Endodermal cell (in vitro differentiated cells): ENCODE data around the gene SYNE1. TPM values are rescaled to one million over a fixed set of nuclear protein-coding genes. Genes with fewer than 3 reads are reported as not detected.
"Not testable (repeated sequence)": the region's sequence is repeated elsewhere in the genome, so short reads cannot be mapped to it uniquely, and the experiment has no call there.

Experiments used
- DNase-seq: peaks from one replicate; pipeline ENCODE4 v3.0.0-alpha.2; 2017
- H3K27ac ChIP-seq: 2 replicates; pipeline ENCODE4 v1.5.1; 2013; ENCODE audit warnings: mild to moderate bottlenecking, low read depth, low read length, moderate library complexity
- H3K27me3 ChIP-seq: 2 replicates; pipeline ENCODE4 v1.6.1; 2013; ENCODE audit warnings: mild to moderate bottlenecking, low read length, moderate library complexity; ENCODE audit not compliant: insufficient read depth, control insufficient read depth, poor library complexity, severe bottlenecking
- H3K36me3 ChIP-seq: 2 replicates; pipeline ENCODE4 v1.7.0; 2013; ENCODE audit warnings: mild to moderate bottlenecking, low read length, moderate library complexity; ENCODE audit not compliant: control insufficient read depth, insufficient read depth
- H3K4me1 ChIP-seq: one replicate; pipeline ENCODE4 v1.7.0; 2013; ENCODE audit warnings: low read length; ENCODE audit not compliant: control insufficient read depth, insufficient read depth
- H3K4me3 ChIP-seq: 2 replicates; pipeline ENCODE4 v1.5.1; 2013; ENCODE audit warnings: mild to moderate bottlenecking, low read length, moderate library complexity
- H3K9ac ChIP-seq: 2 replicates; pipeline ENCODE4 v1.6.1; 2013; ENCODE audit warnings: mild to moderate bottlenecking, low read length, moderate library complexity; ENCODE audit not compliant: poor library complexity, severe bottlenecking; ENCODE audit errors: extremely low read depth
- H3K9me3 ChIP-seq: 2 replicates; pipeline ENCODE4 v1.6.1; 2013; ENCODE audit warnings: mild to moderate bottlenecking, low read length, moderate library complexity; ENCODE audit not compliant: control insufficient read depth
- H3K27ac Mint-ChIP-seq: 2 replicates; pipeline ENCODE4 v1.8.0; 2020; ENCODE audit warnings: mixed read lengths
- H3K27me3 Mint-ChIP-seq: 2 replicates; pipeline ENCODE4 v1.8.0; 2021; ENCODE audit warnings: mild to moderate bottlenecking, mixed read lengths; ENCODE audit not compliant: insufficient read depth
- H3K36me3 Mint-ChIP-seq: 2 replicates; pipeline ENCODE4 v1.8.0; 2020; ENCODE audit warnings: low read depth, mixed read lengths
- H3K4me1 Mint-ChIP-seq: 2 replicates; pipeline ENCODE4 v1.8.0; 2020; ENCODE audit warnings: mixed read lengths
- H3K4me3 Mint-ChIP-seq: 2 replicates; pipeline ENCODE4 v1.8.0; 2020; ENCODE audit warnings: mild to moderate bottlenecking, moderate library complexity, mixed read lengths
- H3K9me3 Mint-ChIP-seq: 2 replicates; pipeline ENCODE4 v1.8.0; 2020; ENCODE audit warnings: mild to moderate bottlenecking, mixed read lengths
- WGBS, 2 experiments: methylation state at CpG; one replicate each; pipeline versions ENCODE4 v1.1.5 to v1.1.7; 2013; ENCODE audit warnings: missing lambda C conversion rate in 2 of 2, mixed read lengths in 1 of 2; ENCODE audit not compliant: insufficient coverage in 1 of 2, insufficient read length in 1 of 2; 5-methylcytosine and 5-hydroxymethylcytosine counted together
- total RNA-seq, 2 donors: library from RNA; stranded (reverse); fragmentation: NEBNext Ultra II Directional in 1 of 2; extraction: Animal tissue kit (Norgen Biotek cat#: 25700) in 1 of 2; gene quantifications; 2 replicates in 1 of 2; 3 replicates in 1 of 2; pipeline ENCODE4 v1.2.1, GENCODE V29; 2021
- TF ChIP-seq, protein P1 (sequence below): fragments of 200-600 bp; sonication (generic); conservative IDR thresholded peaks from 2 replicates; pipeline ENCODE4 v1.5.0; 2021; ENCODE audit warnings: antibody characterized with exemption, mild to moderate bottlenecking

Gene SYNE1
- total RNA-seq, 2 donors from 2014 or later, result 7.9 to 9.5 TPM

DNA sequence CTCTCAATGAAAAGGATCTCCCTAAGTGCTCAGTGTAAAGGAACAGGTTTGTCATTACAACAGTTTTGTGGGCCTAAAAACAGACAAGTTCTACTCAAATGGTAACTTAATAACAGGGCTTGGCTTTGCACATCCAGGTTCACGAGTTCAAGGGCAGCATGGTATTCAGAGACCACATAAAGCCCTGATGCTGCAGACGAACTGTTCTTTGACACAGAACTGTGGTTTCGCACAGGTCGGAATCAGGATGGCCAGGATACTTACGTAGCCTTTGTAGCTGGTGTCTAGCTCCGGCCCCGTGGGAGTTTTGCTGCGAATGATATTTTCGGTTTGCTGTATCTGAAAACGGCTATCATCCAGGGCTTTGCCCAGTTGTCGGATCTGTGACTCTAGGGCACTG is 493.8 kb downstream of the SYNE1 start:
- Mint-ChIP-seq H3K27me3 (no peaks in the 10 kb centered on the region), H3K4me1 (no peaks in the 10 kb centered on the region), H3K4me3 (no peak overlapping the region), H3K27ac (no peak overlapping the region), H3K36me3 (no peaks in the 10 kb centered on the region), H3K9me3 (no peaks in the 10 kb centered on the region)
- TF ChIP-seq, protein P1, sequence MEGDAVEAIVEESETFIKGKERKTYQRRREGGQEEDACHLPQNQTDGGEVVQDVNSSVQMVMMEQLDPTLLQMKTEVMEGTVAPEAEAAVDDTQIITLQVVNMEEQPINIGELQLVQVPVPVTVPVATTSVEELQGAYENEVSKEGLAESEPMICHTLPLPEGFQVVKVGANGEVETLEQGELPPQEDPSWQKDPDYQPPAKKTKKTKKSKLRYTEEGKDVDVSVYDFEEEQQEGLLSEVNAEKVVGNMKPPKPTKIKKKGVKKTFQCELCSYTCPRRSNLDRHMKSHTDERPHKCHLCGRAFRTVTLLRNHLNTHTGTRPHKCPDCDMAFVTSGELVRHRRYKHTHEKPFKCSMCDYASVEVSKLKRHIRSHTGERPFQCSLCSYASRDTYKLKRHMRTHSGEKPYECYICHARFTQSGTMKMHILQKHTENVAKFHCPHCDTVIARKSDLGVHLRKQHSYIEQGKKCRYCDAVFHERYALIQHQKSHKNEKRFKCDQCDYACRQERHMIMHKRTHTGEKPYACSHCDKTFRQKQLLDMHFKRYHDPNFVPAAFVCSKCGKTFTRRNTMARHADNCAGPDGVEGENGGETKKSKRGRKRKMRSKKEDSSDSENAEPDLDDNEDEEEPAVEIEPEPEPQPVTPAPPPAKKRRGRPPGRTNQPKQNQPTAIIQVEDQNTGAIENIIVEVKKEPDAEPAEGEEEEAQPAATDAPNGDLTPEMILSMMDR, result no peak
- Histone ChIP-seq H3K36me3 (no peaks in the 10 kb centered on the region), H3K4me3 (no peak overlapping the region), H3K27me3 (no peaks in the 10 kb centered on the region), H3K9ac (no peak overlapping the region), H3K4me1 (no peaks in the 10 kb centered on the region), H3K27ac (no peak overlapping the region), H3K9me3 (no peaks in the 10 kb centered on the region)
- no peak for DNase-seq
- WGBS, 2 experiments, result 94 to 95% methylated on average over 11 of the region's 11 CpGs

DNA sequence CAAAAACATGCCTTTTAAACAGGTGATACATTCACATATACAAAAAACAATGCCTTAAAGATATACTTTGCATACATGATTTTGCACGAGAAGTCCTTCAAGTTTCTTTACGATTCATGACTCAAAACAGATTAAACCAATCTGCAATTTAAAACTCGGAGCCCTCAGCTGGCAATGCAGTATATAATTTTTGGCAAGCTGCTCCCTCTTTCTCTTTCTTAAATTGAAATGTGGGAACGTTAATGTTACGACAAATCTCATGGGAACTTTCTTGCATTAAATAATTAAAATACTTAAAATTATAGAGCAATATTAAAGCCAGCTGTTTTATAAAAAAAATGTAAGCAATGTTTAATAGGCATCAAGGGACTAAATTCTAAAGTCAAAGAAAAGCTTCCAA is 495.1 kb downstream of the SYNE1 start:
- H3K9me3 ChIP-seq, result no peaks in the 10 kb centered on the region
- H3K27ac Mint-ChIP-seq, result no peak overlapping the region
- H3K27me3 Mint-ChIP-seq, result no peaks in the 10 kb centered on the region
- H3K9ac ChIP-seq, result no peak overlapping the region
- no peaks in the 10 kb centered on the region for H3K27me3 ChIP-seq
- no peak overlapping the region for H3K27ac ChIP-seq
- TF ChIP-seq, protein P1, result no peak
- H3K4me1 Mint-ChIP-seq, result no peaks in the 10 kb centered on the region
- DNase-seq, result no peak
- H3K36me3 Mint-ChIP-seq, result no peaks in the 10 kb centered on the region
- H3K9me3 Mint-ChIP-seq, result no peaks in the 10 kb centered on the region
- no peaks in the 10 kb centered on the region for H3K36me3 ChIP-seq
- no peak overlapping the region for H3K4me3 Mint-ChIP-seq
- no peak overlapping the region for H3K4me3 ChIP-seq
- H3K4me1 ChIP-seq, result no peaks in the 10 kb centered on the region
- 92 to 94% methylated on average over 3 of the region's 5 CpGs for WGBS, 2 experiments

DNA sequence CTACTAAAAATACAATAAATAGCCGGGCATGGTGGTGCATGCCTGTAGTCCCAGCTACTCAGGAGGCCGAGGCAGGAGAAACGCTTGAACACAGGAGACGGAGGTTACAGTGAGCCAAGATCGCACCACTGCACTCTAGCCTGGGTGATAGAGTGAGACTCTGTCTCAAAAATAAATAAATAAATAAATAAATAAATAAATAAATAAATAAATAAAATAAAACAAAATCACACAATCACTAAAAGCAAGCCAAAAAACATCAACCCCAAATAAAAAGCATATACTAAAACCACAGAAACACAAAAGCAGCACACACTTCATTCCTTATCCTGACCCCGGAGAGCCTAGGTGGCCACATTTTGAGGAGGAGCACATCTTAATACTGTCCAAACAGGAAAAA is 498.8 kb downstream of the SYNE1 start:
- not testable (repeated sequence) for H3K27ac Mint-ChIP-seq, H3K9me3 Mint-ChIP-seq

DNA sequence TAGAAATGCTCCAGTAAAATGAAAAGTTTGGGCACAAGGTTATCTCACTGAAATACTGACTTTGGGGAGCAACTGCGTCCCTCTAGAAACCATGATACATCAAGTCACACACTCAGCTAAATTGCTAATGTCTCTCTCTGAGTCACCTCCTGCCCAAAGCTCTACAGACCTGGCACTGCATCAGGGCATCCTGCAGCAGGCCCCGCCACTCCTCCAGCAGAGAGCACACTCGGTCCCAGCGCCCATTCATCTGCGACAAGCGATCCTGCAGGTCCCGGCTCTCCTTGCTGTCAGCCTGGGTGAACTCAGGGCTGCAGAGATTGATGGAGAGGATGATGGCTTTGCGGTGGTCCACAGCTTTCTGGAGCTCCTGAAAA is 500.7 kb downstream of the SYNE1 start:
- H3K27me3 Mint-ChIP-seq, result no peaks in the 10 kb centered on the region
- 93% methylated on average over 8 of the region's 8 CpGs for WGBS, 2 experiments
- Histone ChIP-seq H3K27ac (no peak overlapping the region), H3K4me3 (no peak overlapping the region), H3K36me3 (no peaks in the 10 kb centered on the region), H3K27me3 (no peaks in the 10 kb centered on the region), H3K9ac (no peak overlapping the region), H3K4me1 (no peaks in the 10 kb centered on the region), H3K9me3 (no peaks in the 10 kb centered on the region)
- H3K27ac Mint-ChIP-seq, result no peak overlapping the region
- H3K36me3 Mint-ChIP-seq, result peaks cover 2% of the 10 kb centered on the region
- no peaks in the 10 kb centered on the region for H3K4me1 Mint-ChIP-seq
- no peak for DNase-seq
- TF ChIP-seq, protein P1, result no peak
- no peaks in the 10 kb centered on the region for H3K9me3 Mint-ChIP-seq
- H3K4me3 Mint-ChIP-seq, result no peak overlapping the region

More for the DNA sequence above, 498.8 kb downstream of the SYNE1 start:
- H3K9ac ChIP-seq, DNase-seq, H3K4me3 Mint-ChIP-seq, H3K9me3 ChIP-seq, H3K36me3 Mint-ChIP-seq, H3K27me3 Mint-ChIP-seq, H3K36me3 ChIP-seq, H3K4me1 ChIP-seq, H3K4me3 ChIP-seq, H3K4me1 Mint-ChIP-seq, H3K27ac ChIP-seq, H3K27me3 ChIP-seq: not testable (repeated sequence)
- WGBS, 2 experiments, result 97 to 100% methylated on average over 1 to 5 of the region's 6 CpGs
